ENCODE measurements around the gene CLDN5.
"Not testable (repeated sequence)": the region's sequence is repeated elsewhere in the genome, so short reads cannot be mapped to it uniquely, and the experiment has no call there.

The CLDN5 gene

GRCh38 chr22:19547620-19548019 lies 23.4 kb upstream of the CLDN5 start:
- no peak for DNase-seq

GRCh38 chr22:19546680-19547079 lies 22.5 kb upstream of the CLDN5 start:
- no peak for DNase-seq

GRCh38 chr22:19545935-19546207 lies 21.7 kb upstream of the CLDN5 start:
- DNase-seq, result no peak

DNA sequence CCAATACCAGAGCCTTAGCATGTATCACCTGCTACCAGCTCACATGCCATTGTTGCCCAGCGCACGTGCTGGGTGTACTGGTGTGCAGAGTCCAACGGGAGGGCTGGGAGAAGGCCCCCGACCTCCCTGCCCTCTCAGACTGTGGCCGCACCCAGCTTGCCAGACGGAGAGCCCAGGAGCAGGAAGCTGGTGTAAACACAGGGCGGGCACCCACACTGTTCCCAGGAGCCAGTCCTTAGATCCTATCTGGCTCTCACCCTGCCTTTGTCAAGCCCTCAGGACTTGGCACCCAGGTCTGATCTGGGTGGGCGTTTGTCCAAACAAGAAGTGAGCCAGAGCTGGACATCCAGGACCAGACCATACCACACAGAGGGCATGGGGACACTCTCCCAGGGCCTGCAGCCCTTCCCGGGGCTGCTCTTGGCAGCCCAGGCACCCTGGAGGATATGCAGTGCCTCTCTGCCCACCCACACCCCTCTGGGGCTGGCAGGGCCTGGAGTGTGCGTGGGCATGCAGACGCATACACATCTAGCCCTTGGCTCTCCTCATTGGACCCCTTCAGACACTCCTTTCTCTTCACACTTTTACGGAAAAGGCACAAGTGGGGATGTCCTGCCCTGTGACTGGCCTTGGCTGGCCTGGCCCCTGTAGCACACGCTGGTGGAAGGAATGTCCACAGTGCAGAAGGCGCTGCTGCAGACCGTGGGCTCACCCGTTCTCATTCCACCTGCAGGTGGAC lies 19.9 kb upstream of the CLDN5 start:
- DNase-seq, result no peak

DNA sequence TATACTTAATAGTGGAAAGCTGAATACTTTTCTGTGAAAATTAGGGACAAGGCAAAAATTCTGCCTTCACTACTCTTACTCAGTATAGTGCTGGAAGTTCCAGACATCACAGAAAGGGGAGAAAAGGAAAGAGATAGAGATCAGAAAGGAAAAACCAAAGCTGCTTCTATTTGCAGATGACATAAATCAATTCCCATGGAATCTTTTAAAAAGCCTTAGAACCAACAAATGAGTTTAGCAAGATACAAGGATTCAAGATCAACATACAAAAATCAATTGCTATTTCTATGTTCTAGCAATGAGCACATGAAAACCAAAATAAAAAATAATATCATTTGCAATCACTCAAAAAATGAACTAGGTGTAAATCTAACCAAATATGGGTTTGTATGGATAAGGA lies 16.2 kb upstream of the CLDN5 start:
- no peak for DNase-seq

DNA sequence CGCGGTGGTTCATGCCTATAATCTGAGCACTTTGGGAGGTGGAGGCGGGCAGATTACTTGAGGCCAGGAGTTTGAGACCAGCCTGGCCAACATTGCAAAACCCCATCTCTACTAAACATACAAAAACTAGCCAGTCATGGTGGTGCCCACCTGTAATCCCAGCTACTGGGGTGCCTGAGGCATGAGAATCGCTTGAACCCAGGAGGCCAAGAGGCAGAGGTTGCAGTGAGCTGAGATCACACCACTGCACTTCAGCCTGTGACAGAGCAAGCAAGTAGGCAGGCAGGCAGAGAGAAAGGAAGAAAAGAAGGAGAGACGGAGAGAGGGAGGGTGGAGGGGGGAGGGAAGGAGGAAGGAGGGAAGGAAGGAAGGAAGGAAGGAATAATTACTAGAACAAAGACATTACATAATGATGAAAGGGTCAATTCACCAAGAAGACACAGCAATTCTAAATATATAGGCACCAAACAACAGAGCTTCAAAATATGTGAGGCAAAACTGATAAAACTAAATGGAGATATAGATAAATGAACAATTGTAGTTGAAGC lies 13.8 kb upstream of the CLDN5 start:
- no peak for DNase-seq

DNA sequence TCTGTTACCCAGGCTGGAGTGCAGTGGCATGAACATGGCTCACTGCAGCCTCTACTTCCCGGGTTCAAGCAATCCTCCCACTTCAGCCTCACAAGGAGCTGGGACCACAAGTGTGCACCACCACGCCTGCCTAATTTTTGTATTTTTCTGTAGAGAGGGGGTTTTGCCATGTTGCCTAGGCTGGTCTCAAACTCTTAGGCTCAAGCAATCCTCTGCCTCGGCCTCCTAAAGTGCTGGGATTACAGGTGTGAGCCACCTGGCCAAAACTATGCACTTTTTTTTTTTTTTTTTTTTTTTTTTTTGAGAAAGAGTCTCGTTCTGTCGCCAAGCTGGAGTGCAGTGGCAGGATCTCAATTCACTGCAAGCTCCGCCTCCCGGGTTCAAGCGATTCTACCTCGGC lies 12.4 kb upstream of the CLDN5 start:
- no peak for DNase-seq

- DNase-seq, result no peak
Measured at GRCh38 chr22:19535001-19535400, 10.8 kb upstream of the CLDN5 start.

- no peak for DNase-seq
Measured at GRCh38 chr22:19533857-19534256, 9.6 kb upstream of the CLDN5 start.

DNA sequence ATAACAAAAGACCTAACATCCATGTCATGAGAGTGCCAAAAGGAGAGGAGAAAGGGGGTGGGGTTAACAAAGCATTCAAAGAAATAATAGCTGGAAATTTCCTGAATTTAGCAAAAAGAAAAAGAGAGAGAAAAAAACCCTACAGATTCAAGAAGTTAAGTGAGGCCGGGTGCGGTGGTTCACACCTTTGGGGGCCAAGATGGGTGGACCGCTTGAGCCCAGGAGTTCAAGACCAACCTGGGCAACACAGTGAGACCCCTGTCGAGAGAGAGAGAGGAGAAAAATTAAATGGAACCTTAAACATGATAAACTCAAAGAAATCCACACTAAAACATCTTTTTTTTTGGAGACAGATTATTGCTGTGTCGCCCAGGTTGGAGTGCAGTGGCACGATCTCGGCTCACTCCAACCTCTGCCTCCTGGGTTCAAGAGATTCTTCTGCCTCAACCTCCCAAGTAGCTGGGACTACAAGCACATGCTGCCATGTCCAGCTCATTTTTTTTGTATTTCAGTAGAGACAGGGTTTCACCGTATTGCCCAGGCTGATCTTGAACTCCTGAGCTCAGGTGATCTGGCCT lies 8.9 kb upstream of the CLDN5 start:
- DNase-seq, result no peak

DNA sequence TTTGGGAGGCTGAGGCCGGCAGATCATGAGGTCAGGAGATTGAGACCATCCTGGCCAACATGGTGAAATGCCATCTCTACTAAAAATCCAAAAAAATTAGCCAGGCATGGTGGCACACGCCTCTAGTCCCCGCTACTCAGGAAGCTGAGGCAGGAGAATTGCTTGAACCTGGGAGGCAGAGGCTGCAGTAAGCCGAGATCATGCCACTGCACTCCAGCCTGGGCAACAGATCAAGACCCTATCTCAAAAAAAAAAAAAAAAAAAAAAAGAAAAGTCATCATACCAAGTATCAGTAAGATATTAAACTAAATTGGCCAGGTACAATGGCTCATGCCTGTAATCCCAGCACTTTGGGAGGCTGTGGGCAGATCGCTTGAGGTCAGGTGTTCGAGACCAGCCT lies 7.1 kb upstream of the CLDN5 start:
- DNase-seq, result not testable (repeated sequence)

DNA sequence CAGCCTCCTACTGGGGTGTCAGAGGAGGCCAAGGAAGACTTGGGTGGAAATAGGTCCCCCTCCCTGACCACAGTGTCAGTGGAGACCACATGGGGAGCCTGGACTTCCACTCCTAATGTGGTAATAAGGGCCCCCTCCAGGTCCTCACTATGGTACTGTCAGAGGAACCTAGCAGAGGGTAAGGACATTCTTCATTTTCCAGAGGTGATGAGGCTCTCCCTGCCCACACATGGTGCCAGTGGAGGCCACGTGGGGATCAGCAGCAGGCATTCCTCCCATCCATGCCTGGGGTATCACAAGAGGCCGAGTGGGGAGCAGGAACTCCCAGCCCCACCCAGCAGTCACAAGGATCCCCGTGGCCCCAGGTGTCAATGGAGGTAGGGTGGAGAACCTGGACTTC lies 6.5 kb upstream of the CLDN5 start:
- DNase-seq, result no peak

GRCh38 chr22:19529811-19530210 lies 5.6 kb upstream of the CLDN5 start:
- DNase-seq, result no peak

GRCh38 chr22:19527861-19528417 lies 3.7 kb upstream of the CLDN5 start:
- no peak for DNase-seq

DNA sequence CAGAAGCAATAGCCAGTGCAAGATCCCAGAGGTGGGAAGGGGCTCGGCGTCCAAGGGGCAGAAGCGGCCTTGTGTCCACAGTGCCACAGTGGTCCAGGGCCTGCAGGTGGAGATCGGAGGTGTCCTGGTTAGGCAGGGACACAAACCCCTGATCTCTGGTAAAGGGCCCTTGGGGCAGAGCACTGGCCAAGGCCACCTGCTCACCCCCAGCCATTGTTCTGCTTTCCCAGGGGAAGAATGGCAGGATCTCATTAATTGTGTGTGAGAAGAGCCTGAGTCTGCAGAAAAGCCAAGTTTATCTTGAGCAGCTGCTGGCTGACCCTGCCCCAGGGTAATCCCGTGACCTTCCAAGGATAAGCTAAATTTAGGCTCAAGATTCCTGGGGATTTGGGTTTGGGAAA lies 3.1 kb upstream of the CLDN5 start:
- DNase-seq, result no peak

- no peak for DNase-seq
Measured at GRCh38 chr22:19526702-19527111, 2.5 kb upstream of the CLDN5 start.

DNA sequence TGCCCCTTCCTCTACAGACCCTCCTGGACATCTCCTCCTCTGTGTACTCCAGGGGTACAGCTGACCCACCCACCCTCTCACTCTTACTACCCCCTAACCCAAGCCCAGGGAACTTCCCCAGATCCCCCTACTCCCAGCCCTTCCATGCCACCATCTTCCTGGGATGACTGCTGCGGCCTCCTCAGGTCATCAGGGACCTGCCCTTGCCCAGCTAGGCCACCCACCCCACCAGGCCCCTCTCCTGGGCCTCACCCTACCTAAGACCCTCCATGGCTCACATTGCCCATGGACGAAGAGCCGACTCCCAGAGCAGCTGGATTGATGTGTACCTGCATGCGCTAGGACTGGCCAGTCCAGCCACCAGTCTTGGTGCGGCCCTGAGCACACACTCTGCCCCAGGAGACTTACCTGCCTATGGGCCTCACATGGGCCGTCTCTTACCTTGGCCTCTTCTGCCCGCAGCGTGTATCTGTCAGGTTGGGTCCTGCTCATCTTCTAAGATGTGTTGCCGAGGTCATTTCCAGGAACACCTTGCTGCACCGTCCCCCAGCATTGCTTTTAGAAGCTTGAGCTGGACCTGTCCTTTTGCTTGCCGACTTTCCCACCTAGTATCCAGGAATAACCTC lies 2.0 kb upstream of the CLDN5 start:
- DNase-seq, result no peak

DNA sequence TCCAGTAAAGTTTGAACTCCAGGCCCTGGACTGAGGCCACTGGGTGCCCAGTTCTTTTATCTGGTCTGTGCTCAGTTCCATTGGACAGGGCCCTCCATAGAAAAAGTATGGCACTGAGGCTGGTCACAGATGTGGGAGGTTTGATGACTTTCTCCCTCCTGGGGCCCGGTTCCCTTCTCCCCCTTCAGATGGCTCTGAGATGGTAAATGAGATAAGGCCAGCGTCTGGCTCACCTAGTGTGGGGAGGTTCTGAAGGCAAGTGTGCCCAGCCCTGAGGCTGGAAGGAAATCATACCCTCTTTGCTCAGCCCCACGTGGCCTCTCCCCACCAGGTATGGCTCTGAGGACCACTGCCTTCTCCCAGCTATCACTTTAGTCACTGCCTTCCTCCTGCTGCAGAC lies 1.5 kb upstream of the CLDN5 start:
- DNase-seq, result no peak

DNA sequence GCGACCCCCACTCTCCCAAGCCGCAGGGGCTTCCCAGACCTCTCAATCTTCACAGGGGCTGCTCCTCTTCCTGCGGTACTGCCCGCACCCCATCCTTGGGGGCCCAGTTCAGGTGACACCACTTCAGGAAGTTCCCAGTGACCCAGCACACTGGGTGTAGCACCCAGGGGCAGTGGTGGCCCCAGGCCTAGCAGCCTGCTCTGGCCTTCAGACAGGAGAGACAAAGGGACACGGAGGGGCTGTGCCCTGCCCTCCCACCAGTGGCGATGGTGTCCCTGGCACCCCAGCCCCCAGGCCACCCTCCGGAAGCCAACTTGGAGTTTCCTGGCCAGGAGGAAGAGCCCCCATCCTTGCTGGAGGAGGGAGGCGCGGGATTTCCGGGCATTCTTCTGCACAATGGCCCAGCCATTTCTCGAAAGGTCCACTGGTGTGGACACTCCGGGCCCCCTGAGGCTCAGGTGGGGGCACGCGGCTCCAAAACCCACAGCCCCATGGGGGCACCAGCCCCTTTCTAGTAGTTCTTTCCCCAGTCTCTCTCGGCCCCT lies 978 bp upstream of the CLDN5 start:
- no peak for DNase-seq

DNA sequence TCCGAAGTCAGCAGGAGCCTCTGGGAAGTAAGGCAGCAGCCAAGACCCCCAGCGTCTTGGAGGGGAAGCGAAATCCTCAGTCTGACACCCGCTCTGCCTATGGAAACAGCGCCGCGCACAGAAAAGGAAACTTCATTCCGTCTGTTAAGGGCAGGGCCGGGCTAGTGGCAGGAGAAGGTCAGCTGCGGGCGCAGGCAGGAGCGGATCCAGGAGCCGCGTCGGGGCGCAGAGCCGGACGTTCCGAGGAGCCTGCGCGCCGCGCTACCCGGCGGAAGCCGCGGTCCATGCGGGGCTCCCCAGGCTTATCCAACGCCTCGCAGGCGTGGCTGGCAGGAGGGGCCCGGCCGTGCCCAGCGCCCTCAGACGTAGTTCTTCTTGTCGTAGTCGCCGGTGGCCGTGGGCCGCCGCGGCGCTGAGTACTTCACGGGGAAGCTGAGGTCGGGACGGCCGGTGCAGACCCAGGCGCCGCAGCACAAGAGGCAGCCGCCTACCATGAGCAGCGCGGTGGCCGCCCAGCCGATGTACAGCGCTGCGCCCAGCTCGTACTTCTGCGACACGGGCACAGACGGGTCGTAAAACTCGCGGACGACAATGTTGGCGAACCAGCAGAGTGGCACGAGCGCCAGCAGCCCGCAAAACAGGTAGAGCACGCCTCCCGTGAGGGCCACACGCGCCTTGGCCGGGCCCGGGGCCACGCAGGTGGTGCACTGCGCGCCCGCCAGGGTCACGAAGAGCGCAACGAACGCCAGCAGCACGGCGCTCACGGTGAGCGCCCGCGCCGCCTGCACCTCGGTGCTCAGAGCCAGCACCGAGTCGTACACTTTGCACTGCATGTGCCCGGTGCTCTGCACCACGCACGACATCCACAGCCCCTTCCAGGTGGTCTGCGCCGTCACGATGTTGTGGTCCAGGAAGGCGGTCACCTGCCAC lies 705 bp downstream of the CLDN5 start:
- peak; percentile 20 for DNase-seq

- no peak for DNase-seq
Measured at GRCh38 chr22:19522881-19523239, 1.4 kb downstream of the CLDN5 start.

GRCh38 chr22:19522190-19522880 lies 1.9 kb downstream of the CLDN5 start:
- DNase-seq, result peak; percentile 43

All from NCI-H2107 (cell line).